Measurements from ENCODE around the gene KAT2A. TPM values are rescaled to one million over a fixed set of nuclear protein-coding genes. Genes with fewer than 3 reads are reported as not detected.

KAT2A gene
- total and polyA plus RNA-seq, 9 of the 15 experiments (the other 6 are each of a cell fraction or from before 2014, with no cell fraction given): 1.5 to 80.4 (median 31.9) TPM

GRCh38 chr17:42078396-42079043 is 42.6 kb downstream of the KAT2A start (continued):
- TF ChIP-seq, protein P1, sequence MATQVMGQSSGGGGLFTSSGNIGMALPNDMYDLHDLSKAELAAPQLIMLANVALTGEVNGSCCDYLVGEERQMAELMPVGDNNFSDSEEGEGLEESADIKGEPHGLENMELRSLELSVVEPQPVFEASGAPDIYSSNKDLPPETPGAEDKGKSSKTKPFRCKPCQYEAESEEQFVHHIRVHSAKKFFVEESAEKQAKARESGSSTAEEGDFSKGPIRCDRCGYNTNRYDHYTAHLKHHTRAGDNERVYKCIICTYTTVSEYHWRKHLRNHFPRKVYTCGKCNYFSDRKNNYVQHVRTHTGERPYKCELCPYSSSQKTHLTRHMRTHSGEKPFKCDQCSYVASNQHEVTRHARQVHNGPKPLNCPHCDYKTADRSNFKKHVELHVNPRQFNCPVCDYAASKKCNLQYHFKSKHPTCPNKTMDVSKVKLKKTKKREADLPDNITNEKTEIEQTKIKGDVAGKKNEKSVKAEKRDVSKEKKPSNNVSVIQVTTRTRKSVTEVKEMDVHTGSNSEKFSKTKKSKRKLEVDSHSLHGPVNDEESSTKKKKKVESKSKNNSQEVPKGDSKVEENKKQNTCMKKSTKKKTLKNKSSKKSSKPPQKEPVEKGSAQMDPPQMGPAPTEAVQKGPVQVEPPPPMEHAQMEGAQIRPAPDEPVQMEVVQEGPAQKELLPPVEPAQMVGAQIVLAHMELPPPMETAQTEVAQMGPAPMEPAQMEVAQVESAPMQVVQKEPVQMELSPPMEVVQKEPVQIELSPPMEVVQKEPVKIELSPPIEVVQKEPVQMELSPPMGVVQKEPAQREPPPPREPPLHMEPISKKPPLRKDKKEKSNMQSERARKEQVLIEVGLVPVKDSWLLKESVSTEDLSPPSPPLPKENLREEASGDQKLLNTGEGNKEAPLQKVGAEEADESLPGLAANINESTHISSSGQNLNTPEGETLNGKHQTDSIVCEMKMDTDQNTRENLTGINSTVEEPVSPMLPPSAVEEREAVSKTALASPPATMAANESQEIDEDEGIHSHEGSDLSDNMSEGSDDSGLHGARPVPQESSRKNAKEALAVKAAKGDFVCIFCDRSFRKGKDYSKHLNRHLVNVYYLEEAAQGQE (IDR thresholded peaks at IDR 0.05; ENCODE audit: borderline replicate concordance): peak; percentile 43; the same call in 1 of the 2 replicates
- TF ChIP-seq, protein P1 (CRISPR knock-in tag; IDR thresholded peaks at IDR 0.05; ENCODE audit: low read depth): no peak
- TF ChIP-seq ZNF785 (CRISPR knock-in tag; IDR thresholded peaks at IDR 0.05): no peak
- no peak for TF ChIP-seq NR4A1 (CRISPR knock-in tag; IDR thresholded peaks at IDR 0.05)
- TF ChIP-seq NR4A1 (tag; IDR thresholded peaks at IDR 0.05): no peak
- TF ChIP-seq, protein P2, sequence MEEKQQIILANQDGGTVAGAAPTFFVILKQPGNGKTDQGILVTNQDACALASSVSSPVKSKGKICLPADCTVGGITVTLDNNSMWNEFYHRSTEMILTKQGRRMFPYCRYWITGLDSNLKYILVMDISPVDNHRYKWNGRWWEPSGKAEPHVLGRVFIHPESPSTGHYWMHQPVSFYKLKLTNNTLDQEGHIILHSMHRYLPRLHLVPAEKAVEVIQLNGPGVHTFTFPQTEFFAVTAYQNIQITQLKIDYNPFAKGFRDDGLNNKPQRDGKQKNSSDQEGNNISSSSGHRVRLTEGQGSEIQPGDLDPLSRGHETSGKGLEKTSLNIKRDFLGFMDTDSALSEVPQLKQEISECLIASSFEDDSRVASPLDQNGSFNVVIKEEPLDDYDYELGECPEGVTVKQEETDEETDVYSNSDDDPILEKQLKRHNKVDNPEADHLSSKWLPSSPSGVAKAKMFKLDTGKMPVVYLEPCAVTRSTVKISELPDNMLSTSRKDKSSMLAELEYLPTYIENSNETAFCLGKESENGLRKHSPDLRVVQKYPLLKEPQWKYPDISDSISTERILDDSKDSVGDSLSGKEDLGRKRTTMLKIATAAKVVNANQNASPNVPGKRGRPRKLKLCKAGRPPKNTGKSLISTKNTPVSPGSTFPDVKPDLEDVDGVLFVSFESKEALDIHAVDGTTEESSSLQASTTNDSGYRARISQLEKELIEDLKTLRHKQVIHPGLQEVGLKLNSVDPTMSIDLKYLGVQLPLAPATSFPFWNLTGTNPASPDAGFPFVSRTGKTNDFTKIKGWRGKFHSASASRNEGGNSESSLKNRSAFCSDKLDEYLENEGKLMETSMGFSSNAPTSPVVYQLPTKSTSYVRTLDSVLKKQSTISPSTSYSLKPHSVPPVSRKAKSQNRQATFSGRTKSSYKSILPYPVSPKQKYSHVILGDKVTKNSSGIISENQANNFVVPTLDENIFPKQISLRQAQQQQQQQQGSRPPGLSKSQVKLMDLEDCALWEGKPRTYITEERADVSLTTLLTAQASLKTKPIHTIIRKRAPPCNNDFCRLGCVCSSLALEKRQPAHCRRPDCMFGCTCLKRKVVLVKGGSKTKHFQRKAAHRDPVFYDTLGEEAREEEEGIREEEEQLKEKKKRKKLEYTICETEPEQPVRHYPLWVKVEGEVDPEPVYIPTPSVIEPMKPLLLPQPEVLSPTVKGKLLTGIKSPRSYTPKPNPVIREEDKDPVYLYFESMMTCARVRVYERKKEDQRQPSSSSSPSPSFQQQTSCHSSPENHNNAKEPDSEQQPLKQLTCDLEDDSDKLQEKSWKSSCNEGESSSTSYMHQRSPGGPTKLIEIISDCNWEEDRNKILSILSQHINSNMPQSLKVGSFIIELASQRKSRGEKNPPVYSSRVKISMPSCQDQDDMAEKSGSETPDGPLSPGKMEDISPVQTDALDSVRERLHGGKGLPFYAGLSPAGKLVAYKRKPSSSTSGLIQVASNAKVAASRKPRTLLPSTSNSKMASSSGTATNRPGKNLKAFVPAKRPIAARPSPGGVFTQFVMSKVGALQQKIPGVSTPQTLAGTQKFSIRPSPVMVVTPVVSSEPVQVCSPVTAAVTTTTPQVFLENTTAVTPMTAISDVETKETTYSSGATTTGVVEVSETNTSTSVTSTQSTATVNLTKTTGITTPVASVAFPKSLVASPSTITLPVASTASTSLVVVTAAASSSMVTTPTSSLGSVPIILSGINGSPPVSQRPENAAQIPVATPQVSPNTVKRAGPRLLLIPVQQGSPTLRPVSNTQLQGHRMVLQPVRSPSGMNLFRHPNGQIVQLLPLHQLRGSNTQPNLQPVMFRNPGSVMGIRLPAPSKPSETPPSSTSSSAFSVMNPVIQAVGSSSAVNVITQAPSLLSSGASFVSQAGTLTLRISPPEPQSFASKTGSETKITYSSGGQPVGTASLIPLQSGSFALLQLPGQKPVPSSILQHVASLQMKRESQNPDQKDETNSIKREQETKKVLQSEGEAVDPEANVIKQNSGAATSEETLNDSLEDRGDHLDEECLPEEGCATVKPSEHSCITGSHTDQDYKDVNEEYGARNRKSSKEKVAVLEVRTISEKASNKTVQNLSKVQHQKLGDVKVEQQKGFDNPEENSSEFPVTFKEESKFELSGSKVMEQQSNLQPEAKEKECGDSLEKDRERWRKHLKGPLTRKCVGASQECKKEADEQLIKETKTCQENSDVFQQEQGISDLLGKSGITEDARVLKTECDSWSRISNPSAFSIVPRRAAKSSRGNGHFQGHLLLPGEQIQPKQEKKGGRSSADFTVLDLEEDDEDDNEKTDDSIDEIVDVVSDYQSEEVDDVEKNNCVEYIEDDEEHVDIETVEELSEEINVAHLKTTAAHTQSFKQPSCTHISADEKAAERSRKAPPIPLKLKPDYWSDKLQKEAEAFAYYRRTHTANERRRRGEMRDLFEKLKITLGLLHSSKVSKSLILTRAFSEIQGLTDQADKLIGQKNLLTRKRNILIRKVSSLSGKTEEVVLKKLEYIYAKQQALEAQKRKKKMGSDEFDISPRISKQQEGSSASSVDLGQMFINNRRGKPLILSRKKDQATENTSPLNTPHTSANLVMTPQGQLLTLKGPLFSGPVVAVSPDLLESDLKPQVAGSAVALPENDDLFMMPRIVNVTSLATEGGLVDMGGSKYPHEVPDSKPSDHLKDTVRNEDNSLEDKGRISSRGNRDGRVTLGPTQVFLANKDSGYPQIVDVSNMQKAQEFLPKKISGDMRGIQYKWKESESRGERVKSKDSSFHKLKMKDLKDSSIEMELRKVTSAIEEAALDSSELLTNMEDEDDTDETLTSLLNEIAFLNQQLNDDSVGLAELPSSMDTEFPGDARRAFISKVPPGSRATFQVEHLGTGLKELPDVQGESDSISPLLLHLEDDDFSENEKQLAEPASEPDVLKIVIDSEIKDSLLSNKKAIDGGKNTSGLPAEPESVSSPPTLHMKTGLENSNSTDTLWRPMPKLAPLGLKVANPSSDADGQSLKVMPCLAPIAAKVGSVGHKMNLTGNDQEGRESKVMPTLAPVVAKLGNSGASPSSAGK (IDR thresholded peaks at IDR 0.05): peak; percentile 47
- TF ChIP-seq STAT5A (IDR thresholded peaks at IDR 0.05; ENCODE audit: borderline replicate concordance, low read length): no peak
